Activated CD8-positive, alpha-beta T cell treated with anti-CD3 and anti-CD28 coated beads for 36 hours (primary cell): Measurements from ENCODE around the gene SORCS2. TPM values are rescaled to one million over a fixed set of nuclear protein-coding genes. Genes with fewer than 3 reads are reported as not detected.

Experiments used
- ATAC-seq: fragments of 200-7000 bp; cut with Tn5 transposase; one replicate; pipeline ENCODE4 v1.10.0; 2021; ENCODE audit warnings: mild to moderate bottlenecking, moderate library complexity
- CTCF ChIA-PET: fragments of 350-600 bp; sonication (Branson Sonifier 250); formaldehyde crosslinking; loops from one replicate; lab custom pipeline; 2021; ENCODE audit warnings: antibody characterized with exemption; lab: Charles Lee
- POLR2A ChIA-PET: fragments of 350-600 bp; sonication (Branson Sonifier 250); formaldehyde crosslinking; loops from one replicate; lab custom pipeline; 2021; ENCODE audit warnings: antibody characterized with exemption; lab: Charles Lee
- DNase-seq: peaks from one replicate; pipeline ENCODE4 v3.0.0-alpha.2; 2020
- H3K27ac Mint-ChIP-seq: one replicate; pipeline ENCODE4 v1.8.0; 2021; ENCODE audit warnings: mild to moderate bottlenecking, mixed read lengths
- H3K27me3 Mint-ChIP-seq: one replicate; pipeline ENCODE4 v1.8.0; 2021; ENCODE audit warnings: mixed read lengths
- H3K36me3 Mint-ChIP-seq: one replicate; pipeline ENCODE4 v1.8.0; 2021; ENCODE audit warnings: low read depth, mixed read lengths
- H3K4me1 Mint-ChIP-seq: one replicate; pipeline ENCODE4 v1.8.0; 2021; ENCODE audit warnings: low read depth, mixed read lengths
- H3K4me3 Mint-ChIP-seq: one replicate; pipeline ENCODE4 v1.8.0; 2021; ENCODE audit warnings: mild to moderate bottlenecking, moderate library complexity, mixed read lengths
- H3K9me3 Mint-ChIP-seq: one replicate; pipeline ENCODE4 v1.8.0; 2021; ENCODE audit warnings: mixed read lengths
- CTCF ChIP-seq: fragments of 200-600 bp; IDR thresholded peaks from one replicate; pipeline ENCODE4 v1.8.0; 2022; ENCODE audit warnings: antibody characterized with exemption, mild to moderate bottlenecking
- intact Hi-C: fragments of 100-400 bp; cut with micrococcal nuclease; formaldehyde crosslinking; loops from one replicate; pipeline ENCODE4 v1.10.0; 2022
- total RNA-seq, 2 experiments: library from RNA; stranded (reverse); gene quantifications; one replicate each; pipeline ENCODE4 v1.2.3, GENCODE V29; 2021

SORCS2 gene
- total RNA-seq, 2 experiments from 2014 or later: 0.05 TPM; not detected in 1

DNA sequence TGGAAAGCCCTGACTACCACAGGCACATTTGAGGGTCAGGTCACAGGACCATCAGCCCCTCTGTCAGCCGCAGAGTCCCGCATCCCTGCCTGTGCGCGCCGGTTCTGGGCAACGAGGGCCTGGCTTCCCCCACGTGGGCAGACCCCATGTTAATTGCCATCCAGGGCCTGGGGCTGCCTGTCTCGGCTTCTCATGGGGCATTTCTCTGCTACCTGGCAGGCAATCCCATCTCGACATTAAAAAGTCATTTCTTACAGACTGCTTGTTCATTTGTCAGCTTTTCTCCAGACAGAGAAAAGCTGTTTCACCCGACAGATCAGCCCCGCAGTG, 45.6 kb upstream of the SORCS2 start:
- H3K9me3 Mint-ChIP-seq: no peaks in the 10 kb centered on the region
- CTCF ChIA-PET: no interaction called here

DNA sequence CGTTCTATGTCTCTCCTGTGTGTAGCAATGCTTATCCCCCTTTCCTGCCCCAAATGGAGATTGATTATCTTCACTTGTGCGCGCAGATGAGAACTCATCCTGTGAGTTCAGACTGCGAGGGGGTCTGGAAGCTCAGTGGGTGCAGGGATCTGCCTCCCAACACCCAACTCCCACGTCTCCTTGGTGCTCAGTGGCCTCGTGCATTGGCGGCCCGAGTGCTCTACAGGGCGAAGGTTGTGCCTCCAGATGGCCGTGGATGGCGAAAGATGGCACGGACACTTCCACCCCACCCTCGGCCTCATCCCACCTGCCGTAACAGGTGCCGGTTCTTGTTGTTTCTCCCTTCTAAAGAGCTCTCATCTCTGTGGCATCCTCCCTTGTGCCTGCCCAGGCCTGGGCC, 45.1 kb upstream of the SORCS2 start:
- Mint-ChIP-seq H3K9me3 (no peaks in the 10 kb centered on the region), H3K36me3 (no peaks in the 10 kb centered on the region), H3K4me1 (no peaks in the 10 kb centered on the region), H3K27ac (no peak overlapping the region), H3K4me3 (no peak overlapping the region), H3K27me3 (peaks cover 8% of the 10 kb centered on the region)
- POLR2A ChIA-PET: no interaction called here
- TF ChIP-seq CTCF: no peak
- CTCF ChIA-PET: no interaction called here
- no peak for ATAC-seq
- DNase-seq: no peak
- intact Hi-C loops: no loop called here

More for the DNA sequence above, 45.6 kb upstream of the SORCS2 start:
- Mint-ChIP-seq H3K36me3 (no peaks in the 10 kb centered on the region), H3K4me3 (no peak overlapping the region), H3K4me1 (no peaks in the 10 kb centered on the region), H3K27ac (no peak overlapping the region), H3K27me3 (peaks cover 8% of the 10 kb centered on the region)
- DNase-seq (no peak), ATAC-seq (no peak)
- POLR2A ChIA-PET: no interaction called here
- TF ChIP-seq CTCF: no peak
- intact Hi-C loops: no loop called here

- H3K9me3 Mint-ChIP-seq: no peaks in the 10 kb centered on the region
- ATAC-seq: no peak
- no peak for DNase-seq
- no peak overlapping the region for H3K27ac Mint-ChIP-seq
- ChIA-PET CTCF (interaction anchor here (0.9 kb wide), 1 partner anchor 9 kb away, joined by 5 read pairs; no protein-coding TSS in a partner anchor), POLR2A (no interaction called here)
- H3K36me3 Mint-ChIP-seq: no peaks in the 10 kb centered on the region
- no peak overlapping the region for H3K4me3 Mint-ChIP-seq
- no peaks in the 10 kb centered on the region for H3K4me1 Mint-ChIP-seq
- peaks cover 8% of the 10 kb centered on the region for H3K27me3 Mint-ChIP-seq
- intact Hi-C loops: no loop called here
- TF ChIP-seq CTCF: no peak
Measured at GRCh38 chr4:7147661-7148310, 44.6 kb upstream of the SORCS2 start.

DNA sequence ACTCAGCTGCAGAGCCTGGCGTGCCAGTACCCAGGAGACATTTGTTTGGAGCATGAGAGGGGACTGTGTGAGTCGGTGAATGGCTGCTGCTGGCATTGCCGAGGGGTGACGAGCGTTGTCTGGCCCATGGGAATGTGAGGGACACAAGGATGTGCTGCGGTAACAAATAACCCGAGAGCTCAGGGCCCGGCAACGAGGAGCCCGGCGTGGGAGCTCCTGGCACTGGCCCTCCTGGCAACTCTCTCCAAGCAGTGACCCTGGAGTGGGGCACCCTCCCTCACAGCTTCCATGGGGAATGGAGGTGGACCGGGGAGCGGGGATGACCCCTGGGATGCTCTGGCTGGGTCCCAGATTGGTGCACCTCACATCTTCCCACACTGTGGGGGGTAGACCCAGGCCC, 44.0 kb upstream of the SORCS2 start:
- Mint-ChIP-seq H3K4me3 (no peak overlapping the region), H3K36me3 (no peaks in the 10 kb centered on the region), H3K27ac (no peak overlapping the region), H3K9me3 (no peaks in the 10 kb centered on the region), H3K27me3 (peaks cover 8% of the 10 kb centered on the region), H3K4me1 (no peaks in the 10 kb centered on the region)
- ATAC-seq (no peak), DNase-seq (no peak)
- TF ChIP-seq CTCF: no peak
- CTCF ChIA-PET: interaction anchor here (0.9 kb wide), 1 partner anchor 9 kb away, joined by 5 read pairs; no protein-coding TSS in a partner anchor
- POLR2A ChIA-PET: no interaction called here
- intact Hi-C loops: no loop called here

- TF ChIP-seq CTCF: no peak
- no peak overlapping the region for H3K4me3 Mint-ChIP-seq
- ChIA-PET POLR2A (no interaction called here), CTCF (no interaction called here)
- H3K4me1 Mint-ChIP-seq: no peaks in the 10 kb centered on the region
- no peak for DNase-seq
- intact Hi-C loops: no loop called here
- H3K27ac Mint-ChIP-seq: no peak overlapping the region
- no peak for ATAC-seq
- peaks cover 6% of the 10 kb centered on the region for H3K27me3 Mint-ChIP-seq
- H3K9me3 Mint-ChIP-seq: no peaks in the 10 kb centered on the region
- H3K36me3 Mint-ChIP-seq: no peaks in the 10 kb centered on the region
Measured at GRCh38 chr4:7150036-7150635, 42.2 kb upstream of the SORCS2 start.
